ENCODE data around the gene FBXO8. TPM values are rescaled to one million over a fixed set of nuclear protein-coding genes. Genes with fewer than 3 reads are reported as not detected.

The FBXO8 gene
- total RNA-seq, 1 donor from 2014 or later = 41.0 TPM

DNA sequence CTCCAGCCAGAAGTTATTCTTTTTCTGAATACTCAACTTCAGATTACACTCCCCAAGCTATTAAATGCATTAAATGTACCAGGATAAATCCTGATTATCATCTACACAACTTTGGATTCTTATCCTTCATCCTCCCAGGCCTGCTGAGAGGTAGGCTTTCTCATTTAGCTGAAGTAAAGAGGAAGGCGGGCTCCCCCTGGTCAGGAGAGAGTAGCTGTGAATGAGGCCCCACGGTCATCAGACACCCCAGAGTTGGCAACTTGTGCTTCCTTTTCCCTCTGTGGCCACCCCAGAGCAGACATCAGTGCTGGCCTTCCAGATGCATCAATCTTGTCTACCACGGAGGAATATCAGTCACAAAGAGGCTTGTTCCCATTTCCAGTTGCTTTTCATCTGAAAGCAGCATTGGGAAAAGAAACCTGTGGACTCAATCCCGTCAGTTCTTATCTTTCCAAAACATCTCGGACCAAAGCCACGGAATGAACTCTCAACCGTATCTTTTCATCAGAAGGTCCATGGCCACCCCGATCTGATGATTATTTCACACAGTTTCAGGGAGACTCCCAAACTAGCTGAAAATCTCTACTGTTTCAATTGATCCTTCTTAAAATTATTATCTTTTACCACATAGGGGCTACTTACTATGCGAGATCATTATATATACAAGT lies 79.2 kb downstream of the FBXO8 start:
- DNase-seq = no peak

DNA sequence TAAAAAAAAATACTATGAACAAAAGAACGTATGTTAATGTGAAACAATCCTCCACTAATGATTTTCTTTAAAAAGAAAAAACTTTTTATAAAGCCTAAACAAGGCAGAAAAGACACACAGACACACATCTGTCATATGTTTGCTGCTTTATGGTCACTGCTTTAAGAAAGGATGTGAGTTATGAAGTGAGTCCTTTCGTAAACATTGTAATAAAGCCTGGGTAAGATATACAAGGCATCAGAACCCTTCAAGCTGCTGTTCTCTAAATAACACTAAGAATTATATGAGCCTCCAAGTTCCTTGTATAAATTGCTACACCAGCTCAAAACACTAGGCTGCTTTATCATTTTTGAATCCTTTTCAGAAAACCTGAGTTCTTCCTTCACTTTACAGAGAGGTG lies 81.6 kb downstream of the FBXO8 start:
- no peak for DNase-seq

DNA sequence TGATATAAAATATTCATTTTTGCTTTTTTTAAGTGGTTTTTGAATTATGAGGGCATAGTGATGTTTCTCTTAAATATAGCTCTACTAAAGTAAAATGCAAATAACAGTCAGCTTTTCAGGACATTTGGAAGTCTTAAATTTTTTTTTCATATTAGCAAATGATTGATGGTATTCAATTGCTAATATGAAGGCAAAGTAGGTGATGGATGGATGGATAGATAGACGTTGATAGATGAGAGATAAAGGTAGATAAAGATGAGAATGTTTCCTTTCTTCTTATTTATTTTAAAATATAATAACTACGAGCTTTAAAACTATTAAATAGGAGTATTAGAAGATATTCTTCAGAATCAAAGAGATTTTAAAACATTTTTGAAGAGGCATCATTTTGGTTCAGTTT lies 83.7 kb downstream of the FBXO8 start:
- DNase-seq = no peak

DNA sequence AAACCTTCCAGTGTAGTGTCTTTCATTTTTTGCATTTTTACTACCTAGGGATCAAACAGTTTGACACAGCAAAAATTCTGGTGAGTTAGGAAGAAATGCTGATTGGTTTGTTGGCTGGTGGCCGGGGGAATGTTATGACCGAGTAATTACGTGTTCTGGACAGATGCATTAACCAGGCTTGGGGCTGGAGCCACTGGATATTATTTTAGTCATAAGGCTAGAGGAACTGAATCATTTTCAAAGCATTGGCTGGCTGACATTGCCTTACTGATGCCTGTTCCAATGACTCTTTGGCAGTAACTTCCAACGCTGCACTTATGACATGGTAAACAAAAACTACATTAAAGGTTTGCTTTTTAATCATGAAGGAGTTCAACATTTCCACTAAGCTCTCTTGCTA lies 84.6 kb downstream of the FBXO8 start:
- peak; percentile 39 for DNase-seq

DNA sequence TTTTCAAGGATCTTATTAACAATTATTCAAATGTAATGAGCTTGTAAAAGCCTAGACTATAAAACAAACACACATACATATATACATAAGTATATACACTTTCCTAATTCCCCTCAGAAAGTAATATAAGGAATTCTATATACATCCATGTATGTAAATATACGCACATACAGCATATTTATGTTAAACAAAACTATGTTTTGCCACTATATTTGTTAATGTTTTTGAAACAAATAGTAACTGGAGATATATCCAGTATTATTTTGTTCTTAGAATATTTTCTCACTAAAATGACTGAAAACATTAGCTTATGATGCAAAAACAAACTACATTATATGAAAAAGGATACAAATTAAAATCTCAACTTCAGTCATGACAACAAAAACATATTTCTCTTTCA lies 85.1 kb downstream of the FBXO8 start:
- no peak for DNase-seq

DNA sequence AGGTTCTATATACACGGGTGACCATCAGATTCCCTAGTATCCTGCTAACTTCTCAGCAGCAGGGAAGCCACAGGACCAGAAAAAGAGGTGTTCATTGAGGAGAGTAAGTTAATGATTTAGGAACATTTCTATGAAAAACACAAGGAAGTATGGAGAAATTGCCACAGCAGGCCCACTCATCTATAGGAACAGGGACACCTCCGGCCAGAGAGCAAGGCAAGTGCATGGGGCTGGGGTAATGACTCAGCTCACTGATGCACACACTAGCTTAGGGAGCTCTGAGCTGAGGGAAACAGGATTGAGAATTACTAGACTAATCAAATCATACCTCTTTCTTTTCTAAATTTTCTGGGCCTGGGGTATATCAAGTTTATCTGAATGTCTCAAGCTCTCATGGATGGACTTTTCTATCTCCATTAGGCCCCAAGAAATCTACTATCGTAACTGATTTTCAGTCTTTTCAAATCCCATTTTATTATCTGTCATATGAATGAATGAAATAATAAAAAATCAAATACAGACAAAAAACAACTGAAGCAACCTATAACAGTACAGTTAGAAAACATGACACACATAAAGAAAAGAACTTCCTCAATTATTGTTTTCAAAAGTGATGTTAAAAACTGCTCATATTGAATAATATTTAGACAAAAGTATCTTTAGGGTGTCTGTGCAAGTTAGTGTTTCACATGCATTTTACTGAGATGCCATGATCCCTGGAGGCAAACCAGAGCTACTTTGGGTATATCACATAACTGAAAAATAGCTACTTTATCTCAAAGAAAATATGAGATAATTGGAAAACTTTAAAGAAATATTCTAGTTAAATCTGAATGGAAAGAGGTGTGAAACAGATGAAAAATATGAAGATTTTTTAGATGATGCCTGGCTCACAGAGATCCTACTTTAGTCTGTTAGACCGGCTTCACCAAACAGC lies 89.8 kb downstream of the FBXO8 start:
- no peak for DNase-seq

DNA sequence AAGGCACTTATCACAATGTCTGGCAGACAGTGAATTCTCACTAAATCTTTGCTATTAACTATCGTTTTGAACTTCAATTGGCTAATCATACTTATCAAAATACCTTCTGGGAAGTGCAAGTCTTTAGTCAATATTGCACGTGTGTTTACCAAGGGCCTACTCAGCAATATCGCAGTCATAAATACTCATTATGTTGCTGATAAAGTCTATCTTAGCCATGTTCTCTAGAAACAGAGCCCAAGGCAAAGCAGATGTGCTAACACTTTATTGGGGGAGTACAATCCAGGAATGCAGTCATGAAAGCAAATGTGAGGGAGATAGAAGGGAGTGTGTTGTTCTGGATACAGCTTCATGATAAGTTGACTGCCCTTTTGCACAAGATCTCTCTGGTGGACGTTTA lies 90.5 kb downstream of the FBXO8 start:
- DNase-seq = no peak

DNA sequence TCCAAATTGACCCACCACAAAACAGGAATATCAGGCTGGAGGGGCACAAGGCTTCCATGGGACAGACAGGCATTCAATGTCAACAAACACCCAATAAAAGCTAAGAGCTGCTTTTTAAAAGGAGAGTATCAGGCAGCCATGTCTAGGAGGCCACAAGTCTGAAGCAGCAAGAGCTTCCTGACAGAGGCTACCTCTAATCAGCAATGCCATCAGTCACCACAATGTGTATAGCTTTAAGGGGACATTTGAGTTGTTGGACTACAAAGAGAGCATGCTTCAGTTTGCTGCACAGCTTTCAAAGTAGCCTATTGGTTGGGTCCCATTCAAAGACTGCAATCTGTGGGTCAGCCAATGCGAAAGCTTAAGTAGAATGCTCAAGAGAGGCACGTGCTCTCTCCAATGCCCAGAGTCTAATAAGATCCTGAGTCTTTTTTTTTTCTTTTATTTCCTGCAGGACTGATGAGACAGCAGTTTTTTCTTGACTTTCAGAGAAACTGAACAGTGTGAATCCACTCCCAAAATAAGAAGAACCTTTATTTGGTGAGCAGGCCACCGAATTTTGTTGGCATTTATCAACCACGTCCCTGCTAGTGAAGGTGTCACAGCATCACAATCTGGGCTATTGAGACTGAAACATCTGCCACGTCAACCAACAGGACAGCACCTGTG lies 92.5 kb downstream of the FBXO8 start:
- no peak for DNase-seq

DNA sequence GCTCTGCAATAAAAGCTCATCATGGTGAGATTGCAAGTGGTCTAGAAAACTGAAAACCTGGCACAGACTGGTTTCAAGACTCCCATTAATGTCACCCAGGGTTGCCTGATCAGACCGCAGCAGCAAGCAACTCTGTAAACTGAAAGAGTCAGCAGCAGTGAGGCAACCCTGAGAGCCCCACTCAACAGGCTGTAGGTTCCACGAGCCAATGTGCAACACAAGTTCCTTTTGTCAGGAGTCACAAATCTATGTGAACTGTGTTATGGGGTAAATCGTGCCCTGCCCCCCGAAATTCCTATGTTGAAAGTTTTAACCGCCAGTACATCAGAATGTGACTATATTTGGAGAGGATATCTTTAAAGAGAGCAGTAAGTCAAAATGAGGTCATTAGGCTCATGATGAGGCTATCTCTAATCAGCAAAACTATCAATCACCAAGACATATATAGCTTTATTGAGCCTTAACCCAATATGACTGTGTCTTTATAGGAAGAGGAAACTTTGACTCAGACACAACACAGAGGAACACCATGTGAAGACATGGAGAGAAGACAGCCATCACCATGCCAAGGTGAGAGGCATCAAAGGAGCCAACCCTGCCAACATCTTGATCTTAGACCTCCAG lies 94.0 kb downstream of the FBXO8 start:
- DNase-seq = no peak

Other genes with a start within 250 kb of the FBXO8 start
- 12.4 and 13.8 TPM in 2 replicates for gene CEP44, start 244 bp upstream of the FBXO8 start, total RNA-seq
- 0.19 and 0.51 TPM in 2 replicates for gene HPGD, start 238.8 kb upstream of the FBXO8 start, total RNA-seq

Measured in dermis blood vessel endothelial cell (primary cell).